Glutamatergic neuron (in vitro differentiated cells): Measurements from ENCODE around the gene CCND1. TPM values are rescaled to one million over a fixed set of nuclear protein-coding genes. Genes with fewer than 3 reads are reported as not detected.

Experiments used
- DNase-seq: peaks from one replicate; pipeline ENCODE4 v3.0.0; 2022
- H3K27ac Mint-ChIP-seq: one replicate; pipeline ENCODE4 v1.8.0; 2020; ENCODE audit warnings: mild to moderate bottlenecking, mixed read lengths, inconsistent platforms; ENCODE audit not compliant: unreplicated experiment
- H3K27me3 Mint-ChIP-seq: one replicate; pipeline ENCODE4 v1.8.0; 2020; ENCODE audit warnings: mild to moderate bottlenecking, moderate library complexity, mixed read lengths, inconsistent platforms; ENCODE audit not compliant: unreplicated experiment
- H3K36me3 Mint-ChIP-seq: one replicate; pipeline ENCODE4 v1.8.0; 2020; ENCODE audit warnings: mild to moderate bottlenecking, mixed read lengths, inconsistent platforms; ENCODE audit not compliant: unreplicated experiment
- H3K4me1 Mint-ChIP-seq: one replicate; pipeline ENCODE4 v1.8.0; 2020; ENCODE audit warnings: mild to moderate bottlenecking, low read depth, mixed read lengths, inconsistent platforms; ENCODE audit not compliant: unreplicated experiment
- H3K4me3 Mint-ChIP-seq: one replicate; pipeline ENCODE4 v1.8.0; 2020; ENCODE audit warnings: mild to moderate bottlenecking, mixed read lengths, inconsistent platforms; ENCODE audit not compliant: unreplicated experiment
- H3K9me3 Mint-ChIP-seq: one replicate; pipeline ENCODE4 v1.8.0; 2020; ENCODE audit warnings: mild to moderate bottlenecking, moderate library complexity, mixed read lengths, inconsistent platforms; ENCODE audit not compliant: unreplicated experiment
- total RNA-seq: library from RNA; stranded (reverse); fragmentation: NEBNext Ultra II Directional; extraction: Animal tissue kit (Norgen Biotek cat#: 25700); gene quantifications from one replicate; pipeline ENCODE4 v1.2.1, GENCODE V29; 2021; ENCODE audit not compliant: unreplicated experiment
- TF ChIP-seq, protein P1 (sequence below): fragments of 200-600 bp; sonication (generic); IDR thresholded peaks from one replicate; pipeline ENCODE4 v1.5.0; 2021; ENCODE audit not compliant: partially characterized antibody, unreplicated experiment

Gene CCND1
- total RNA-seq, 1 donor from 2014 or later: 36.1 TPM

DNA sequence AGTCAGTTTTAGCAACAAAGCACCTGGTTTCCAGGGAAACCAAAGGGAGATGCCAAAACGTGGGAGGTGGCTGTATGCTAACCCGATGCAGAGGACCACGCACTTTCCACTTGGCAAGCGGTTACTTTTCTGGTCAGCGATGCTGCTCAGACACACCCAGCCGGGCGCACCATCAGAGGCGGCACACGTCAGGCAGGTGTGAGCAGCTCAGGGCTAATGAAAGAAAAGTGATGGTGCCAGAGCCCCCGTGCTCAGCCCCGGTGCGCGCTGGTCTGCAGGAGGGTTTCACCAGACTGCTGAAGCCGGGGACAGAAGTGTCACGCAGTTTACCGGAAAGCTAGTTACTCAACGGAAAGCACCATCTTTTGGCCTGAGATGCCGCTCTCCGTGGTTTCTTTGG is 28.5 kb downstream of the CCND1 start:
- peaks cover 27% of the 10 kb centered on the region for H3K4me1 Mint-ChIP-seq
- H3K9me3 Mint-ChIP-seq: peaks cover 2% of the 10 kb centered on the region
- no peak overlapping the region for H3K27ac Mint-ChIP-seq
- H3K27me3 Mint-ChIP-seq: peaks cover 1% of the 10 kb centered on the region
- no peaks in the 10 kb centered on the region for H3K36me3 Mint-ChIP-seq
- no peak overlapping the region for H3K4me3 Mint-ChIP-seq
- DNase-seq: no peak
- TF ChIP-seq, protein P1, sequence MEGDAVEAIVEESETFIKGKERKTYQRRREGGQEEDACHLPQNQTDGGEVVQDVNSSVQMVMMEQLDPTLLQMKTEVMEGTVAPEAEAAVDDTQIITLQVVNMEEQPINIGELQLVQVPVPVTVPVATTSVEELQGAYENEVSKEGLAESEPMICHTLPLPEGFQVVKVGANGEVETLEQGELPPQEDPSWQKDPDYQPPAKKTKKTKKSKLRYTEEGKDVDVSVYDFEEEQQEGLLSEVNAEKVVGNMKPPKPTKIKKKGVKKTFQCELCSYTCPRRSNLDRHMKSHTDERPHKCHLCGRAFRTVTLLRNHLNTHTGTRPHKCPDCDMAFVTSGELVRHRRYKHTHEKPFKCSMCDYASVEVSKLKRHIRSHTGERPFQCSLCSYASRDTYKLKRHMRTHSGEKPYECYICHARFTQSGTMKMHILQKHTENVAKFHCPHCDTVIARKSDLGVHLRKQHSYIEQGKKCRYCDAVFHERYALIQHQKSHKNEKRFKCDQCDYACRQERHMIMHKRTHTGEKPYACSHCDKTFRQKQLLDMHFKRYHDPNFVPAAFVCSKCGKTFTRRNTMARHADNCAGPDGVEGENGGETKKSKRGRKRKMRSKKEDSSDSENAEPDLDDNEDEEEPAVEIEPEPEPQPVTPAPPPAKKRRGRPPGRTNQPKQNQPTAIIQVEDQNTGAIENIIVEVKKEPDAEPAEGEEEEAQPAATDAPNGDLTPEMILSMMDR: no peak

DNA sequence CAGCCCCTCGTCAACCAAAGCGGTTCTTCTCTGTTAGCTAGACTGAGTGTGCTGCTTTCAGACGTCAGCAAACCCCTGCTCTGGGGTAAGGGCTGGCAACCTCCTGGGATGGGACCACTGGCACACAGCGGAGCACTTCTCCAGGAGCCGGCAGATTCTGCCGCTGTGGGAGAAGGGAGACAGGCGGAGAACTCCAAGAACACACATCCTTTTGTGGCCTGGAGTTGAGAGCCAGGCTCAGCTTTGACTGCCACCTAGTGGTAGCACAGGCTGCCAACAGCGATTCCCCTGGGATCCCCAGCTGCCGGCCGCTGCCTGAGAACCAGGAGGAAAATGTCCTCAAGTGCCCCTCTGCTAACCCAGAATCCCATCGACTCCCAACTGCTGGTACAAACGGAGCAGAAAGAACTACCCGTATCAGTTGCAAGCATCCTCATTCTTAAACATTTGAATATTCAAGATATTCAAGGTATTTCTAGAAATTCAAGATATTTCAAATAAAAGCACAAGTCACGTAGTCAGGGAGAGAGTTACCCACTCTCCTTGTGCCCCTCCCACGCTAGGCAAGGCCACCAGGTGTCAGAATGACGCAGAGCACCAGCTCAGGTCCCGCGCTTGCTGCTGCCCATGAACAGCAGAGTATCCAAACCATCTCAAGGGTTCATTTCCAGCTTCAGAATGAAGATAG is 29.3 kb downstream of the CCND1 start:
- Mint-ChIP-seq H3K4me3 (no peak overlapping the region), H3K27me3 (peaks cover 1% of the 10 kb centered on the region), H3K9me3 (peaks cover 5% of the 10 kb centered on the region), H3K4me1 (peaks cover 27% of the 10 kb centered on the region), H3K36me3 (no peaks in the 10 kb centered on the region), H3K27ac (no peak overlapping the region)
- DNase-seq: peak; percentile 88
- TF ChIP-seq, protein P1: peak; percentile 96

DNA sequence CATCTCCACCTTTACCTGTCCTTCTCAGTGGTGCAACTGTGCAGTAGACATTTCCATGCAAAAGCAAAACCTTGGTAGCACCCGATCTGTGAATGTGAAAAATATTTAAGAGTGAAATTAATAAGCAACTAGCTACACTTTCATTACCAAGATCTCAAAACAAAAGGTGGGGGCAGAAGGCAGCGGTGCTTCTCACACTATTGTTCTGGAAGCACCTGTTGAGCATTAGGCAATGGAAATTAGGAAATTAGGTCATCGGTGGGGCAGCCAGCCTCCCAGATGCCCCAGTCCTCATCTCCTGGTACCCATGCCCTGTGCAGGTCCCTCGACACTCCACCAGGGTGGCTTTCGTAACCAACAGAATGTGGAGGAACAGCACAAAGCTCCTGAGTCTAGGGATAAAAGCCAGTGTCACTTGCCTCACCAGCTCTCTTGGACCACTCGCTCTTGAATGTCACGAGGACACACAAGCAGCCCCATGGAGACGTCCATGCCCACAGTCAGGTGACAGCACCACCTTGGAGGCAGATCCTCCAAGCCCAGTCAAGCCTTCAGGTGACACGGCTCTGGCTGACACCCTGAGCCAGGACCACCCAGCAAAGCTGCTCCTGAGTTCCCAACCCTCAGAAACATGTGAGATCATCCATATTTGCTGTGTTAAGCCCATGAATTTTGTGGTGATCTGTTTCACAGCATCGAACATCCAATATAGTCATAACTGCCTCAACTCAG is 30.9 kb downstream of the CCND1 start:
- Mint-ChIP-seq H3K36me3 (no peaks in the 10 kb centered on the region), H3K27ac (no peak overlapping the region), H3K4me1 (peaks cover 27% of the 10 kb centered on the region), H3K9me3 (peaks cover 5% of the 10 kb centered on the region), H3K4me3 (no peak overlapping the region), H3K27me3 (peaks cover 1% of the 10 kb centered on the region)
- DNase-seq: no peak
- TF ChIP-seq, protein P1: no peak

DNA sequence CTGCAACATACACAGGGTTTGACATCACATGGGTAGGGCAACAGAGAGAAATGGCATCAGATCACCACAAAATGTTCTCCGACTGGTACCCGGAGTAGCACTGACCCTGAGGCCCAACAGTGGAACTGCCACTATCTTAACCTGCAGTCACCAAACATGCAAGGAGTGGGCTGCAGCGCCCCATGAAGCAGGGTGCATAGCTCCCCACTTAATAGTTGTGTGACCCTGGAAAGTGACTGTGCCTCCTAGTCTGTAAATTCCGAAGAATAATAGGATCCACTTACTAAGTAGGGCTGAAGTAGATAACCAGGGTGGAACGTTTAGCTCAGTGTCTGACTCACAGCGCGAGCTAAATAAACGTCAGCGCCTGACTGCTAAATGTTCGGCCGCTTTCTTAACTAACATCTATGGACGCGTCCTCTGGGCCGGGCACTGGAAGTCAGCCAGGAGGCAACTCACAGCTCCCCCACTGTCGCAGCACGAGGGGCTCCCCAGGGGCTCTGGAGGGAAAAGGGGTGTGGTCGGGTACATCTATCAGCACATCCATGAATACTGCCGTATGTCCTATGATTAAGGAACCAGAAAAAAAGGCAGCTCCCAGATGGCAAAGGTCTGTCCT is 33.4 kb downstream of the CCND1 start:
- H3K27ac Mint-ChIP-seq: peak overlapping the region; percentile 94
- peaks cover 18% of the 10 kb centered on the region for H3K4me1 Mint-ChIP-seq
- peaks cover 5% of the 10 kb centered on the region for H3K9me3 Mint-ChIP-seq
- TF ChIP-seq, protein P1: no peak
- H3K36me3 Mint-ChIP-seq: no peaks in the 10 kb centered on the region
- no peak for DNase-seq
- peaks cover 3% of the 10 kb centered on the region for H3K27me3 Mint-ChIP-seq
- H3K4me3 Mint-ChIP-seq: peak overlapping the region; percentile 94
